Stimulated activated CD8-positive, alpha-beta memory T cell treated with anti-CD3 and anti-CD28 coated beads, Interleukin-15, amount 100 ng/mL, for 4 hours (primary cell): Measurements from ENCODE around the gene MAGED4.
"Not testable (repeated sequence)": the region's sequence is repeated elsewhere in the genome, so short reads cannot be mapped to it uniquely, and the experiment has no call there.

Experiments used
- DNase-seq, 2 donors: peaks; one replicate each; pipeline ENCODE4 v3.0.0-alpha.2; 2020; ENCODE audit warnings: low read depth in 2 of 2

MAGED4 gene, protein sequence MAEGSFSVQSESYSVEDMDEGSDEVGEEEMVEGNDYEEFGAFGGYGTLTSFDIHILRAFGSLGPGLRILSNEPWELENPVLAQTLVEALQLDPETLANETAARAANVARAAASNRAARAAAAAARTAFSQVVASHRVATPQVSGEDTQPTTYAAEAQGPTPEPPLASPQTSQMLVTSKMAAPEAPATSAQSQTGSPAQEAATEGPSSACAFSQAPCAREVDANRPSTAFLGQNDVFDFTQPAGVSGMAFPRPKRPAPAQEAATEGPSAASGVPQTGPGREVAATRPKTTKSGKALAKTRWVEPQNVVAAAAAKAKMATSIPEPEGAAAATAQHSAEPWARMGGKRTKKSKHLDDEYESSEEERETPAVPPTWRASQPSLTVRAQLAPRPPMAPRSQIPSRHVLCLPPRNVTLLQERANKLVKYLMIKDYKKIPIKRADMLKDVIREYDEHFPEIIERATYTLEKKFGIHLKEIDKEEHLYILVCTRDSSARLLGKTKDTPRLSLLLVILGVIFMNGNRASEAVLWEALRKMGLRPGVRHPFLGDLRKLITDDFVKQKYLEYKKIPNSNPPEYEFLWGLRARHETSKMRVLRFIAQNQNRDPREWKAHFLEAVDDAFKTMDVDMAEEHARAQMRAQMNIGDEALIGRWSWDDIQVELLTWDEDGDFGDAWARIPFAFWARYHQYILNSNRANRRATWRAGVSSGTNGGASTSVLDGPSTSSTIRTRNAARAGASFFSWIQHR

DNA sequence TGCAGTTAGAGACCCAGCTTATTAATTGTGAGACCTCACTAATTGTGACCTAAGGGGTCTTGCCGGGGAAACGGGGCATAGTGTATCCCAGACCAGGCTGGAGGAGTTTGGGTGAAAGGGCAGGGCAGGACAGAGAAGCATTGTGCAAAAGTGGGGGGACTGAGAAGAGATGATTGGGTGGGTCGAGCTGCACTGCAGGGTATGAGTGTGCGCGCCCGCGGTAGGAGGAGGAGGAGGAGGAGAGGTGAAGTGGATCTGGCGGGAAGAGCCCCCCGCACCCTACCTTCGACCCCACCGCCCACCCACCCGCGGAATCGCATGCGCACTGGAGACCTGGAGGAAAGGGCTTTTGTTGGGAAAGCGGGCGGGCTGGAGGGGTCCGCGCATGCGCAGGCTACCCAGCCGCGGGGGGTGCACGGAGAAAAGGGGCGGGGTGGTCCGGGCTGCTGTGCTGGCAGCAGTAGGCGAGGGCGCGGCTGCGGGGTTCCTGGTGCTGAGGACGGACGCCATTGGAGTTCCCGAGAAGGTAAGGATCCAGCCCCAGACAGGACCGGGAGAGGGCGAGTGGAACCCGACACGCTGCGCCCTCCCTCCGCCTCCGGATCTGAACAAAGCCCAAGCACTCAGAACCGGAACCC lies at the start of gene MAGED4:
Gene MAGED4 (plus strand): TSS at position 449 of the 638 bp plus-strand sequence. CDS start 1,035 bp downstream, outside the sequence.
- not testable (repeated sequence) for DNase-seq

DNA sequence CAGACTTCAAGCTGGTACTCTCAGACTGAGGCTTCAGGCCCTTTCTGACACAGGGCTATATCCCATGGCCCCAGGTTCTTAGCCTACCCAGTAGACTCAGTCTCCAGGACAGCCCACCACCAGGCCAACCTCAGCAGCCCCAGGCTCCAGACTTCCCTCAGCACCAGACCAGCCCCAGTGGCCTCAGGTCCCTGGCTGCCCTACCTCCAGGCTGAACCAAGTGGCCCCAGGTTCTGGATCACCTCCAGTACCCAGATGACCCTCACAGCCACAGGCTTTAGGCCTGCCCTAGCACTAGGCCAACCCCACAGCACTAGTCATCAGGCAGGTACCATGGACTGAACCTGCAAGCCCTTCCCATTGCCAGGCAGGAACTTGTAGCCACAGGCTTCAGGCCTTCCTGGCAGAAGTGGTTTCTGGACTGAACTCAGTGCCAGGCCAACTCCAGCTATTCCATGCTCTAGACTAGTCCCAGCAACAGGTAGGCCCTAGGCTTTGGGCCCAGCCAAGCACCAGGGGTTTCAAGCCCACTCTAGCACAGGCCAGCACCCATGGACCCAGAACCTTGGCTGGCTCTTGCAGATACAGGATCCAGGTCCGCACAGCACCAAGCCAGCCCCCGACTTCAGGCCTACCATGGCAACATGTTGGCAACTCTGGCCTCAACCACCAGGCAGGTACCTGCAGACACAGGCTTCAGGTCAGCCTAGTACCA lies 45.7 kb upstream of the MAGED4 start:
- DNase-seq, result no peak

DNA sequence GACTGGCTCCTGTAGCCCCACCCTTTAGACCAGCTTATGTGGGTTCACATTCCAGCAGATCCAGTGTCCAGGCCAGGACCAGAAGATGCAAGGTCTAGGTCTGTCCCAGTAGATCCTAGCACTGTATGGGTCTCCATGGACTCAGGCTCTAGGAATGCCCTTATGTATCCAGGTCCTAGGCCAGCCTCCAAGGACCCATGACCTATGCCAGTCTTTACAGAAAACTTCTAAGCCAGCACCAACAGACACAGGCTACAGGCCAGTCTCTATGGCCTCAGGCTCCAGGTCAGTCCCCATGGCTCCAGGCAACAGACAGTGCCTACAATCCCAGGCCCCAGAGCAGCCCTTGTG lies 45.2 kb upstream of the MAGED4 start:
- no peak for DNase-seq

DNA sequence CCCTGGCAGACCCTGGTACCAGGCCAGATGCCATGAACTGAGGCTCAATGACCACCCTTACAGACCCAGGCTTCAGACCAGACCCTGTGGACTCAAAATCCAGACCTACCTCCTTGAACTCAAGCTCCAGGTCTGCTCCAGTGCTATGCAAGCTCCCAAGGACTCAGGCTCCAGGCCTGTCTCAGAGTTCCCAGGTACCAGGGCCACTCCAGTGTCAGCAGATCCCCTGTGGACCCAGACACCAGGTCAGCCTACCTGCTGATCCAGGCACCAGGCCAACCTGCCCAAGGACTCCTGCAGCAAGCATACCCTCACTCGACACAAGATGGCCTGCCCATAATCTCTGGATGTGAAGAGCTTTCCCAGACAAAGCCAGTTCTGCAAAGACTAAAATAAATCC lies 44.7 kb upstream of the MAGED4 start:
- DNase-seq, result no peak

DNA sequence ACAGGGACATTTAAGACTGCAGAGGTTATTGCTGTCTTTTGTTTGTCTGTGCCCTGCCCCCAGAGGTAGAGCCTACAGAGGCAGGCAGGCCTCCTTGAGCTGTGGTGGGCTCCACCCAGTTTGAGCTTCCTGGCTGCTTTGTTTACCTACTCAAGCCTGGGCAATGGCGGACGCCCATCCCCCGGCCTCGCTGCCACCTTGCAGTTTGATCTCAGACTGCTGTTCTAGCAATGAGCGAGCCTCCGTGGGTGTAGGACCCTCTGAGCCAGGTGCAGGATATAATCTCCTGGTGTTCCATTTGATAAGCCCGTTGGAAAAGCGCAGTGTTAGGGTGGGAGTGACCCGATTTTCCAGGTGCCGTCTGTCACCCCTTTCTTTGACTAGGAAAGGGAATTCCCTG lies 34.0 kb upstream of the MAGED4 start:
- DNase-seq, result not testable (repeated sequence)

DNA sequence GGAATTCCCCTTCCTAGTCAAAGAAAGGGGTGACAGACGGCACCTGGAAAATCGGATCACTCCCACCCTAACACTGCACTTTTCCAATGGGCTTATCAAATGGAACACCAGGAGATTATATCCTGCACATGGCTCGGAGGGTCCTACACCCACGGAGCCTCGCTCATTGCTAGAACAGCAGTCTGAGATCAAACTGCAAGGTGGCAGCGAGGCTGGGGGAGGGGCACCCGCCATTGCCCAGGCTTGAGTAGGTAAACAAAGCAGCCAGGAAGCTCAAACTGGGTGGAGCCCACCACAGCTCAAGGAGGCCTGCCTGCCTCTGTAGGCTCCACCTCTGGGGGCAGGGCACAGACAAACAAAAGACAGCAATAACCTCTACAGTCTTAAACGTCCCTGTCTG lies 24.5 kb upstream of the MAGED4 start:
- DNase-seq, result not testable (repeated sequence)

DNA sequence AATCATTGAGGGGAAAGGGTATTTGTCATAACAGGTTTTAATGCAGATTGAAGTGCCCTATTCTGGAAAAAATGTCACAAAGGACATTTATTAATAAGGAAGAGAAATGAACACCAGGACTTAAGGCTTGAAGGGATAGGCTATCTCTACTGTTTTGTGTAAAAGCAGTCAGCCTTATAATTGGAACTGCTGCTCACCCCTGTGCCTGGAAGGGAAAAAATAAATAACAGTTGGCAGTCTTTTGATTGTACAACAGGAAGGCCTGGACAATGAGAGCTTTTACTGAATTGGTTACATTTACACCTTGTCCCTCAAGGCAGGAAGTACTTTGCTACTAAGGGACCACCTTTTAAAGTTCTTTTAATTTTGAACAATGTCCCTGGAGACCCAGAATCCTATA lies 17.8 kb upstream of the MAGED4 start:
- no peak for DNase-seq

DNA sequence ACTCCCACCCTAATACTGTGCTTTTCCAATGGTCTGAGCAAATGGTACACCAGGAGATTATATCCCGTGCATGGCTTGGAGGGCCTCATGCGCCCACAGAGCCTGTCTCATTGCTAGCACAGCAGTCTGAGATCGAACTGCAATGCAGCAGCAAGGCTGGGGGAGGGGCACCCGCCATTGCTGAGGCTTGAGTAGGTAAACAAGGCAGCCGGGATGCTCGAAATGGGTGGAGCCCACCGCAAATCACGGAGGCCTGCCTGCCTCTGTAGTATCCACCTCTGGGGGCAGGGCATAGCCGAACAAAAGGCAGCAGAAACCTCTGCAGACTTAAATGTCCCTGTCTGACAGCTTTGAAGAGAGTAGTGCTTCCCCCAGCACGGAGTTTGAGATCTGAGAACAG lies 13.6 kb upstream of the MAGED4 start:
- DNase-seq, result not testable (repeated sequence)

DNA sequence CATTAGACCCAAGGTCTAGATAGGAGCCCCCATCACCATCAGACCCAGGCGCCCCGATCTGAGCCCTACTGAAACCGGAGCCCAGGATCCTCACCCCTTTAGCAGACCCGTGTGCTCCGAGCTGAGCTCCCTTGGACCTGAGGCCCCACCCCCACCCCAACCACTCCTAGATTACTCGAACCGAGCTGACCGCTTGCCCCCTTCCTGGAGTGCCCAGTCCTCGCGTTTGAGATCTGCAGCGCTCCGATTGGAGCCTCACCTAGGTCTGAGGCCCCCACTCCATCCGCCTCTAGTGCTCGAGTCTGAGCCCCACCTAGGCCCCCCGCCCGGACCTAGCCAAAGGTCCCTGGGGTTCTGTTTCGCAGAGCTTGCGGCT lies 378 bp downstream of the MAGED4 start:
- not testable (repeated sequence) for DNase-seq

DNA sequence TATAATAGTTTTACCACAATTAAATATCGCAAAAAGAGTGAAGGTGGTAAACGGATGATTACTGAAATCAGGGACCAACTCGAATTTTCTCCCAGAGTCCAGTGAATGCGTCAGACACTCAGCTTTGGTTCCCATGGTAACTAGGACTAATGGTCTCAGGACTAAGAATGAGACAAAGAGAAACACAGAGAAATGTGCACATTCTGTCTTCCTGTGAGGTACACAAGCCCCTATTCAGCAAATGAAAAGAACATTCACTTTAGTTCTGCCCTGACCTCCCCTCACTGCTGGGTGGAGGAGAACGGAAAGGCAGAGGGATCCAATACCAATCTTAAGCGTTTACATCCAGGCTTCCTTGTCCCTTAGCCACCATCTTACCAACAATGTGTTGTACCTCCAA lies 26.7 kb downstream of the MAGED4 start:
- not testable (repeated sequence) for DNase-seq

DNA sequence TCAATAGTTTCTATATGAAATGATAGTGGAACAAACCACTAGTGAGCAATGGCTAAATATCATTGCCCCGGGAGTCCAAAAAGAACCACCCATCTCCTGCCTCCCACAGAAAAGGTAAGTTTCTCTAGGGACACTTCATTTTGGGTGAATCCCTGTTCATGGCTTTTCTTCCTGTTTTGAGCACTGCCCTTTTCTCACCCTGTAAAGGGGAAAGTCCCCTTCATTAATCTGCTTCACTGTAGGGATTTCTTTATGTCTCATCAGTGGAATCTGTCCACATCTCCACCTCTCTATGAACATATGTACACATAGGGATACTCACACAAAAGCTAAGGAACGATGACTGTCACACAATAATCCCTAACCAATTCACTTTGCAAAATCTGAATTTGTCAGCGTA lies 28.6 kb downstream of the MAGED4 start:
- DNase-seq, result no peak

DNA sequence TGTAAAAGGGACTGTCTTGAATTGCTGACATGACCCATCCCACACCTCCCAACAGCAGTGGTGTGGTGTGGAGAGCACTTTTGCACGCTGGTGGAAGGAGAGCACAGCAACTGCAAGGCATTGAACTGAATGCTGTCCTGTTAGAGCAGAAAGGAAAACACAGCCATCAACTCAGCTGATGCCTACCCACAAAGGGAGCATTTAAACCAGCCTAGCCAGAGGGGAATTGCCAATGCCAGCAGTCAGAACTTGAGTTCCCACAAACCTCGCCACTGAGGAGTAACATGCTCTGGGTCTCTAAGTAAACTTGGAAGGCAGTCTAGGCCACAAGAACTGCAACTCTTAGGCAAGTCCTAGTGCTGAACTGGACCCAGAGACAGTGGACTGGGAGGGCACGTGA lies 31.9 kb downstream of the MAGED4 start:
- DNase-seq, result no peak

DNA sequence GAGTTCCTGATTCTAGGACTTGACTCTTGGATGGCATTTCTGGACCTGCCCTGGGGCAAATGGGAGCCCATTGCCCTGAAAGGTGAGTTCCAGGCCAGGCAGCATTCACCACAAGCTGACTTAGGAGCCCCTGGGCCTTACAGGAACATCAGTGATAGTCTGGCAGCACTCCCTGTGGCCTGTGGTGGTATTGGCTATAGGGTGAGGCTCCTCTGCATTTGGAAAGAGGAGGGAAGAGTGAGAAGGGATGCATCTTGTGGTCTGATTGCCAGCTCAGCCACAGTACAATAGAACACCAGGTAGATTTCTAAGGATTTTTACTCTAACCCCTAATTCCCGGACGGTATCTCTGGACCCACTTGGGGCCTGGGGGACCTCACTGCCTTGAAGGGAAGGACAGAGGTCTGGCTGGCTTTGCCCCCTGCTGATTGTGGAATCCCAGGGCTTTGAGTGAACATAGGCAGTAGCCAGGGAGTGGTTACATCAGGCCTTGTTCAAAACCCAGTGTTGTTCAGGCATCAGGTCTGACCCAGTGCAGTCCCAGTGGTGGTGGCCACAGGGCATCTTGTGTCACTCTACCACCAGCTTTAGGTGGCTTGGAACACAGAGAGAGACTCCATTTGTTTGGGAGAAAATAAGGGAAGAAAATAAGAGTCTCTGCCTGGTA lies 32.9 kb downstream of the MAGED4 start:
- no peak for DNase-seq

DNA sequence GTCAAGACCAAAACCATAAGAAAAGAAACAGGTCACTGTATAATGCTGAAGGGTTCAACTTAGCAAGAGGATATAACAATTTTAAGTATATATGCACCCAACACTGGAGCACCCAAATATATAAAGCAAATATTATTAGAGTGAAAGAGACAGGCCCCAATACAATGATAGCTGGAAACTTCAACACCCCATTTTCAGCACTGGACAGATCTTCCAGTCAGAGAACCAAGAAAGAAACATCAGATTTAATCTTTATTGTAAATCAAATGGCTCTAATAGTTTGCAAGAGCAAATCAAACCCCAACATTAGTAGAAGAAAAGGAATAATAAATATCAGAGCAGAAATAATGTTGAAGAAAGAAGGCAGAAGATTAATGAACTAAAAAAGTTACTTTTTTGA lies 36.2 kb downstream of the MAGED4 start:
- no peak for DNase-seq
